HCT116 (cell line): ENCODE measurements around the gene MBD5. TPM values are rescaled to one million over a fixed set of nuclear protein-coding genes. Genes with fewer than 3 reads are reported as not detected.

Experiments
- ATAC-seq: fragments of 200-7000 bp; cut with Tn5 transposase; 2 replicates; pipeline ENCODE4 v1.9.1; 2020; ENCODE audit warnings: mild to moderate bottlenecking, moderate library complexity
- BruUV-seq: library from RNA; stranded (reverse); fragments of 400-500 nt; replicated peaks from 2 replicates; lab custom pipeline; 2021; lab: Mats Ljungman, UMichigan
- CTCF ChIA-PET: fragments of 300-600 bp; sonication (Branson Sonifier 250); formaldehyde crosslinking; loops from one replicate; lab custom pipeline; 2021; ENCODE audit warnings: antibody characterized with exemption; lab: Charles Lee
- POLR2A ChIA-PET: fragments of 300-600, 350-600 bp; sonication (Branson Sonifier 250); formaldehyde crosslinking; loops from one replicate; lab custom pipeline; 2021; ENCODE audit warnings: antibody characterized with exemption; lab: Charles Lee
- RAD21 ChIA-PET, 2 experiments: fragments of 300-600 bp; sonication (Branson Sonifier 250); formaldehyde crosslinking; loops; one replicate each; lab custom pipeline; 2023; ENCODE audit warnings: low total read pairs in 2 of 2; ENCODE audit not compliant: uncharacterized antibody in 2 of 2, unreplicated experiment in 2 of 2, low non-redundant PET in 1 of 2; lab: Charles Lee
- DNase-seq: peaks from one replicate; pipeline ENCODE4 v3.0.0-alpha.2; 2010; ENCODE audit warnings: low read depth, low spot score
- H2AFZ ChIP-seq: fragments of 200-600 bp; shearing (Covaris generic), sonication (generic); 2 replicates; pipeline ENCODE4 v1.6.1; 2017; ENCODE audit warnings: low read depth, mixed run types, mixed read lengths, antibody characterized with exemption, low read length; ENCODE audit not compliant: poor library complexity, severe bottlenecking
- H3K27ac ChIP-seq: 2 replicates; pipeline ENCODE4 v1.5.1; 2012; ENCODE audit warnings: low read depth, low read length
- H3K27me3 ChIP-seq: fragments of 200-600 bp; sonication (generic); 2 replicates; pipeline ENCODE4 v1.6.1; 2016; ENCODE audit warnings: mixed run types, low read length, mixed read lengths; ENCODE audit not compliant: insufficient read depth
- H3K36me3 ChIP-seq, 2 experiments: fragments of 200-500 bp in 1 of 2; fragments of 200-600 bp in 1 of 2; sonication (Bioruptor generic) in 1 of 2; sonication (generic) in 1 of 2; 2 replicates each; pipeline versions ENCODE4 v1.5.1 to v1.6.1; 2014 to 2016; ENCODE audit warnings: low read length in 2 of 2, inconsistent platforms in 1 of 2, mixed read lengths in 1 of 2, mixed run types in 1 of 2; ENCODE audit not compliant: insufficient read depth in 2 of 2, control insufficient read depth in 1 of 2
- H3K4me1 ChIP-seq, 2 experiments: fragments of 200-600 bp in 1 of 2; sonication (generic) in 1 of 2; 2 replicates each; pipeline versions ENCODE4 v1.5.1 to v1.6.1; 2012 to 2017; ENCODE audit warnings: low read length in 2 of 2, inconsistent platforms in 1 of 2, mild to moderate bottlenecking in 1 of 2, mixed read lengths in 1 of 2, mixed run types in 1 of 2, moderate library complexity in 1 of 2; ENCODE audit not compliant: insufficient read depth in 2 of 2, control insufficient read depth in 1 of 2
- H3K4me2 ChIP-seq: fragments of 200-600 bp; sonication (generic); 2 replicates; pipeline ENCODE4 v1.6.1; 2017; ENCODE audit warnings: mixed run types, low read length, mixed read lengths
- H3K4me3 ChIP-seq, 2 experiments: fragments of 200-600 bp in 1 of 2; sonication (generic) in 1 of 2; replicated peaks in 1 of 2; 2 replicates each; pipeline ENCODE4 v1.5.1; 2011 to 2016; ENCODE audit warnings: low read length in 2 of 2, control low read depth in 1 of 2, low read depth in 1 of 2, mild to moderate bottlenecking in 1 of 2, mixed read lengths in 1 of 2, mixed run types in 1 of 2
- H3K79me2 ChIP-seq: fragments of 200-600 bp; sonication (generic); 2 replicates; pipeline ENCODE4 v1.6.1; 2017; ENCODE audit warnings: mild to moderate bottlenecking, mixed run types, low read length, moderate library complexity, mixed read lengths; ENCODE audit not compliant: insufficient read depth
- H3K9ac ChIP-seq: fragments of 200-600 bp; sonication (generic); 2 replicates; pipeline ENCODE4 v1.6.1; 2016; ENCODE audit warnings: low read length, mixed read lengths
- H3K9me2 ChIP-seq: fragments of 200-600 bp; sonication (generic), shearing (Covaris generic); 2 replicates; pipeline ENCODE4 v1.6.1; 2017; ENCODE audit warnings: mixed run types, mild to moderate bottlenecking, moderate library complexity; ENCODE audit not compliant: insufficient read depth
- H3K9me3 ChIP-seq, 2 experiments: fragments of 200-500 bp in 1 of 2; fragments of 200-600 bp in 1 of 2; sonication (Bioruptor generic) in 1 of 2; sonication (generic) in 1 of 2; 2 replicates each; pipeline ENCODE4 v1.6.1; 2014 to 2017; ENCODE audit warnings: low read length in 2 of 2, mixed read lengths in 2 of 2, inconsistent platforms in 1 of 2, low read depth in 1 of 2, mild to moderate bottlenecking in 1 of 2, mixed run types in 1 of 2, moderate library complexity in 1 of 2; ENCODE audit not compliant: control insufficient read depth in 1 of 2, insufficient read depth in 1 of 2
- H4K20me1 ChIP-seq: fragments of 200-600 bp; sonication (generic), shearing (Covaris generic); 2 replicates; pipeline ENCODE4 v1.6.1; 2017; ENCODE audit warnings: mixed run types, mild to moderate bottlenecking, moderate library complexity; ENCODE audit not compliant: insufficient read depth
- ELF1 ChIP-seq: IDR thresholded peaks from 2 replicates; pipeline ENCODE4 v1.6.1; 2012; ENCODE audit warnings: low read depth, borderline replicate concordance
- EZH2 ChIP-seq: fragments of 200-600 bp; sonication (generic); IDR thresholded peaks from 2 replicates; pipeline ENCODE4 v1.6.1; 2017; ENCODE audit warnings: antibody characterized with exemption, mixed run types
- RAD21 ChIP-seq: IDR thresholded peaks from 2 replicates; pipeline ENCODE4 v1.6.1; 2012; ENCODE audit warnings: low read depth, mild to moderate bottlenecking
- SIN3A ChIP-seq: IDR thresholded peaks from 2 replicates; pipeline ENCODE4 v1.6.1; 2012; ENCODE audit warnings: low read depth
- SRF ChIP-seq: IDR thresholded peaks from 2 replicates; pipeline ENCODE4 v1.6.1; 2012; ENCODE audit warnings: low read depth
- ZFX ChIP-seq: fragments of 450-650 bp; IDR thresholded peaks from 2 replicates; pipeline ENCODE4 v1.6.1; 2017
- ZNF274 ChIP-seq: fragments of 200-500 bp; sonication (Bioruptor generic); IDR thresholded peaks from 2 replicates; pipeline ENCODE4 v1.6.1; 2014; ENCODE audit warnings: mild to moderate bottlenecking, low read depth, low read length, inconsistent platforms
- intact Hi-C: fragments of 100-400 bp; cut with micrococcal nuclease; formaldehyde crosslinking; loops from 2 replicates; pipeline ENCODE4 v1.10.0; 2022
- total RNA-seq: library from RNA; stranded (reverse); gene quantifications from one replicate; pipeline ENCODE4 v1.2.1, GENCODE V29; 2021; ENCODE audit not compliant: unreplicated experiment
- TF ChIP-seq, protein P1 (sequence below): IDR thresholded peaks from 2 replicates; pipeline ENCODE4 v1.6.1; 2011; ENCODE audit warnings: mild to moderate bottlenecking, low read length, moderate library complexity; ENCODE audit not compliant: insufficient replicate concordance; ENCODE audit errors: extremely low read depth
- TF ChIP-seq, protein P2 (sequence below): IDR thresholded peaks from 2 replicates; pipeline ENCODE4 v1.6.1; 2012
- TF ChIP-seq, protein P3 (sequence below), 3 experiments: fragments of 200-600 bp in 1 of 3; sonication (generic) in 1 of 3; IDR thresholded peaks in 2 of 3; conservative IDR thresholded peaks in 1 of 3; 2 replicates each; pipeline ENCODE4 v1.5.1; 2012 to 2017; ENCODE audit warnings: low read depth in 2 of 3, low read length in 2 of 3, antibody characterized with exemption in 1 of 3, borderline replicate concordance in 1 of 3, control low read depth in 1 of 3, mild to moderate bottlenecking in 1 of 3, mixed read lengths in 1 of 3, mixed run types in 1 of 3, moderate library complexity in 1 of 3; ENCODE audit not compliant: insufficient read depth in 1 of 3

MBD5 gene
- total RNA-seq, 1 experiment from 2014 or later, result 20.5 TPM

DNA sequence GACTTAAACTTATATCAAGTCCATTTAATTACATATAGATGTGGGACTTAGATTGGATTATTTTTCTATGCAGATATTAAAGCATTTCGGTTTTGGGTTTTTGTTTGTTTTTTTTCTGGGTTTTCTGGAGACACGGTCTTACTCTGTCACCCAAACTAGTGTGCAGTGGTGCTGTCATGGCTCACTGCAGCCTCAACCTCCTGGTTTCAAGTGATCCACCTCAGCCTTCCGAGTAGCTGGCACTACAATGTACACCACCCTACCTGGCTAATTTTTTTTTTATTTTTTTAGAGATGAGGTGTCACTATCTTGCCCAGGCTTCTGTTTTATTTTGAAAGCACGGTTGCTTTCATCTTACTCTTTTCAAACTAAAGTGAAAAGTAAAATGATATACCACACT lies 281.6 kb downstream of the MBD5 start:
- H3K9me2 ChIP-seq, result no peaks in the 10 kb centered on the region
- no peak overlapping the region for H2AFZ ChIP-seq
- H3K9ac ChIP-seq, result no peak overlapping the region
- ATAC-seq (no peak), DNase-seq (no peak)
- no peak overlapping the region for H3K27ac ChIP-seq
- no peaks in the 10 kb centered on the region for H3K4me1 ChIP-seq
- H3K36me3 ChIP-seq, result no peaks in the 10 kb centered on the region
- no peaks in the 10 kb centered on the region for H3K9me3 ChIP-seq
- CTCF ChIA-PET, result no interaction called here
- no peak overlapping the region for H3K4me2 ChIP-seq
- TF ChIP-seq EZH2 (no peak), RAD21 (no peak), ZNF274 (no peak), SRF (no peak), SIN3A (no peak), ELF1 (no peak), ZFX (no peak)
- TF ChIP-seq, protein P1, sequence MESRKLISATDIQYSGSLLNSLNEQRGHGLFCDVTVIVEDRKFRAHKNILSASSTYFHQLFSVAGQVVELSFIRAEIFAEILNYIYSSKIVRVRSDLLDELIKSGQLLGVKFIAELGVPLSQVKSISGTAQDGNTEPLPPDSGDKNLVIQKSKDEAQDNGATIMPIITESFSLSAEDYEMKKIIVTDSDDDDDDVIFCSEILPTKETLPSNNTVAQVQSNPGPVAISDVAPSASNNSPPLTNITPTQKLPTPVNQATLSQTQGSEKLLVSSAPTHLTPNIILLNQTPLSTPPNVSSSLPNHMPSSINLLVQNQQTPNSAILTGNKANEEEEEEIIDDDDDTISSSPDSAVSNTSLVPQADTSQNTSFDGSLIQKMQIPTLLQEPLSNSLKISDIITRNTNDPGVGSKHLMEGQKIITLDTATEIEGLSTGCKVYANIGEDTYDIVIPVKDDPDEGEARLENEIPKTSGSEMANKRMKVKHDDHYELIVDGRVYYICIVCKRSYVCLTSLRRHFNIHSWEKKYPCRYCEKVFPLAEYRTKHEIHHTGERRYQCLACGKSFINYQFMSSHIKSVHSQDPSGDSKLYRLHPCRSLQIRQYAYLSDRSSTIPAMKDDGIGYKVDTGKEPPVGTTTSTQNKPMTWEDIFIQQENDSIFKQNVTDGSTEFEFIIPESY, result no peak
- TF ChIP-seq, protein P2, sequence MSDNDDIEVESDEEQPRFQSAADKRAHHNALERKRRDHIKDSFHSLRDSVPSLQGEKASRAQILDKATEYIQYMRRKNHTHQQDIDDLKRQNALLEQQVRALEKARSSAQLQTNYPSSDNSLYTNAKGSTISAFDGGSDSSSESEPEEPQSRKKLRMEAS, result no peak
- TF ChIP-seq, protein P3, sequence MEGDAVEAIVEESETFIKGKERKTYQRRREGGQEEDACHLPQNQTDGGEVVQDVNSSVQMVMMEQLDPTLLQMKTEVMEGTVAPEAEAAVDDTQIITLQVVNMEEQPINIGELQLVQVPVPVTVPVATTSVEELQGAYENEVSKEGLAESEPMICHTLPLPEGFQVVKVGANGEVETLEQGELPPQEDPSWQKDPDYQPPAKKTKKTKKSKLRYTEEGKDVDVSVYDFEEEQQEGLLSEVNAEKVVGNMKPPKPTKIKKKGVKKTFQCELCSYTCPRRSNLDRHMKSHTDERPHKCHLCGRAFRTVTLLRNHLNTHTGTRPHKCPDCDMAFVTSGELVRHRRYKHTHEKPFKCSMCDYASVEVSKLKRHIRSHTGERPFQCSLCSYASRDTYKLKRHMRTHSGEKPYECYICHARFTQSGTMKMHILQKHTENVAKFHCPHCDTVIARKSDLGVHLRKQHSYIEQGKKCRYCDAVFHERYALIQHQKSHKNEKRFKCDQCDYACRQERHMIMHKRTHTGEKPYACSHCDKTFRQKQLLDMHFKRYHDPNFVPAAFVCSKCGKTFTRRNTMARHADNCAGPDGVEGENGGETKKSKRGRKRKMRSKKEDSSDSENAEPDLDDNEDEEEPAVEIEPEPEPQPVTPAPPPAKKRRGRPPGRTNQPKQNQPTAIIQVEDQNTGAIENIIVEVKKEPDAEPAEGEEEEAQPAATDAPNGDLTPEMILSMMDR (IDR thresholded peaks at IDR 0.05 in 2 of 3, conservative IDR thresholded peaks at IDR 0.05 in 1 of 3; ENCODE audit: borderline replicate concordance in 1 of 3, insufficient read depth in 1 of 3, low read depth in 2 of 3, low read length in 2 of 3), result no peak
- TF ChIP-seq, all 23 proteins: peak for 0
- Histone ChIP-seq H3K79me2 (no peaks in the 10 kb centered on the region), H3K27me3 (no peaks in the 10 kb centered on the region), H3K4me3 (no peak overlapping the region), H4K20me1 (no peaks in the 10 kb centered on the region)
- intact Hi-C loops, result no loop called here
- POLR2A ChIA-PET, result no interaction called here
- RAD21 ChIA-PET, result no interaction called here
- BruUV-seq, result no TSS peak
